GM19238 (cell line): Measurements from ENCODE around the gene ELMOD2.

ENCODE experiments used
- DNase-seq: peaks from one replicate; pipeline ENCODE4 v3.0.0; 2011; ENCODE audit warnings: low spot score; ENCODE audit not compliant: insufficient read length

Gene ELMOD2

DNA sequence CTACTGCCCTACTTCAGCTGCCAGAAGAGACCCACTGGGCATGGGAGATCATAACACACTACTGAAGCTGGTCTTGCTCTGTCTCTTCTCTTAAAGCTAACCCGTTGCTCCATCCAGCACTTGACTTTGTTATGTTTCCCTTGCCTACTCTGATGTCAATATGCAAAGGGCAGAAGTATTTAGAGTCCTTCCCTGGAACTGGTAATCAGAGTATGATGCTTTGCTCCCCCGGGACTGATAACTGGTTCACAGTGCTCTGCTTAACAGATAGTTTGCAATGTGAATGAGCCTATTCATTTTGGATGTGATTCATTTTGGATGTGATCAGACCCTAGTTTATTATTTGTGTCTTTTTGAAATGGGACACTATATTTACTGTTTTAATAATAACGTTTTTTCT, 57.1 kb downstream of the ELMOD2 start:
- DNase-seq = no peak

GRCh38 chr4:140584439-140584838, 60.5 kb downstream of the ELMOD2 start:
- no peak for DNase-seq

DNA sequence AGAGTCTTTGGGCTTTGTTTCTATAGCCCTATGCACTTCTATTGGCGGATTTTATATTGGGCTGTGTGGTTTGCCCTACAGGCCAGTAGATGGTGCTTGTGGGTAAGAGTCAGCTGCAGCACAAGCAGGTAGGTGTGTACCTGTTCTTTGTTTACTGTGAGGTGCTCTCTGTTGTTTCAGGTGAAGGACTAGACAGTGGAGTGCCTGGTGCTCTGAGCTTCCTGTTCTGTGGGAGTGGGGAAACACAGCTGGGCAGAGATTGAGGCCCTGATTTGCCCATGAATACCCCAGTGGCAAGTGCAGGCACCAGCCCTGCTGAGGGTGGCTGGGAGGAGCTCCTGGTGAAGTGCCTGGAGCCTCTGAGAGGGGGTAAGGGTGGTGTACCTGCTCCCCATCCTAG, 71.1 kb downstream of the ELMOD2 start:
- DNase-seq = peak; percentile 26

DNA sequence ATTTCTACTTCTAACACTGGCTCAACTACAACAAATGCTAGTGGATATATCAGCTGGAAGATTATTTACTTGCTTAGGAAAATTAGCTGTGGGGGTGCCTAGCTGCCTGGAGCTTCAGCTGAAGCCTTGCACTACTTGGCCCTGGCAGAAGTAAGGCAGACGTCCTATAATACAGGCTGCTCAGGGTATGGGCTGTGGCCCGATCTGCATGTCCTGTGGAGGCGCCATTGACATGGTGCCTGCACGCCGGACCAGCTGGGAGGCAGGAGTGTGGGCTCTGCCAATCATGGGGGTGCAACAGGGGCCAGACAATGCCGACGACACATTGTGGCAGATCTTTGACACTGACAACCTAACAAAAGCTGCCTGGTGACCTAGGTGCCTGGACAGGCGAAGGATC, 76.4 kb downstream of the ELMOD2 start:
- DNase-seq = no peak

GRCh38 chr4:140602714-140603113, 78.7 kb downstream of the ELMOD2 start:
- no peak for DNase-seq

GRCh38 chr4:140603286-140603685, 79.3 kb downstream of the ELMOD2 start:
- no peak for DNase-seq
